Lower leg skin (tissue), 4 donors: ENCODE data around the gene OTOS. TPM values are rescaled to one million over a fixed set of nuclear protein-coding genes. Genes with fewer than 3 reads are reported as not detected.

Experiments
- DNase-seq, 2 donors: peaks; one replicate each; pipeline ENCODE4 v3.0.0-alpha.2; 2019; ENCODE audit warnings: low spot score in 2 of 2
- H3K4me3 ChIP-seq: fragments of 200-600 bp; sonication (generic); 2 replicates; pipeline ENCODE4 v1.5.1; 2017; ENCODE audit warnings: mild to moderate bottlenecking, low read depth; ENCODE audit not compliant: poor library complexity, severe bottlenecking
- CTCF ChIP-seq, 3 donors: fragments of 450-650 bp; IDR thresholded peaks; one replicate each; pipeline ENCODE4 v1.5.1; 2016; ENCODE audit warnings: antibody characterized with exemption in 3 of 3, mild to moderate bottlenecking in 3 of 3, moderate library complexity in 2 of 3
- POLR2A ChIP-seq, 2 donors: fragments of 450-650 bp; IDR thresholded peaks; one replicate each; pipeline ENCODE4 v1.6.1; 2016 to 2017; ENCODE audit warnings: antibody characterized with exemption in 2 of 2, mild to moderate bottlenecking in 1 of 2, moderate library complexity in 1 of 2
- WGBS, 2 donors: methylation state at CpG; one replicate each; pipeline ENCODE4 v1.1.5; 2018; 5-methylcytosine and 5-hydroxymethylcytosine counted together
- intact Hi-C: fragments of 100-400 bp; cut with DNase I; formaldehyde crosslinking; loops from one replicate; pipeline ENCODE4 v1.15.0; 2023; ENCODE audit warnings: low total_unique reads
- total RNA-seq, 4 donors: library from RNA; depleted of rRNA; stranded (reverse); fragments of >200 nt; gene quantifications; one replicate each; pipeline ENCODE4 v1.1.0, GENCODE V29; 2016

The OTOS gene
- total RNA-seq, 4 donors from 2014 or later: not detected

GRCh38 chr2:240155048-240155744 lies 14.7 kb upstream of the OTOS start:
- H3K4me3 ChIP-seq: no peak overlapping the region
- 50% methylated on average over 17 of the region's 17 CpGs for WGBS, 2 donors
- DNase-seq: no peak
- TF ChIP-seq CTCF (IDR thresholded peaks at IDR 0.05) (no peak), POLR2A (IDR thresholded peaks at IDR 0.05) (no peak)
- intact Hi-C loops: no loop called here

- intact Hi-C loops: no loop called here
- TF ChIP-seq POLR2A (IDR thresholded peaks at IDR 0.05) (no peak), CTCF (IDR thresholded peaks at IDR 0.05) (no peak)
- 66 to 75% methylated on average over 8 of the region's 8 CpGs for WGBS, 2 donors
- no peak for DNase-seq
- H3K4me3 ChIP-seq: no peak overlapping the region
Measured at GRCh38 chr2:240154606-240155005, 14.1 kb upstream of the OTOS start.

- TF ChIP-seq POLR2A (IDR thresholded peaks at IDR 0.05): no peak
- no peak overlapping the region for H3K4me3 ChIP-seq
- DNase-seq: no peak
- 80 to 88% methylated on average over 3 of the region's 3 CpGs for WGBS, 2 donors
- intact Hi-C loops: no loop called here
Measured at GRCh38 chr2:240153418-240153817, 13.0 kb upstream of the OTOS start.

GRCh38 chr2:240151477-240152031 lies 11.1 kb upstream of the OTOS start:
- TF ChIP-seq CTCF (IDR thresholded peaks at IDR 0.05): no peak
- TF ChIP-seq POLR2A (IDR thresholded peaks at IDR 0.05): no peak
- DNase-seq: no peak
- 39 to 53% methylated on average over 13 to 15 of the region's 15 CpGs for WGBS, 2 donors
- intact Hi-C loops: no loop called here
- no peak overlapping the region for H3K4me3 ChIP-seq

GRCh38 chr2:240149943-240150784 lies 9.7 kb upstream of the OTOS start:
- WGBS, 2 donors: 25 to 26% methylated on average over 7 to 12 of the region's 12 CpGs
- DNase-seq: no peak
- no peak overlapping the region for H3K4me3 ChIP-seq
- intact Hi-C loops: loop anchor here (10.0 kb wide), 1 partner anchor 1115 kb away; no protein-coding TSS in a partner anchor
- TF ChIP-seq POLR2A (IDR thresholded peaks at IDR 0.05) (no peak), CTCF (IDR thresholded peaks at IDR 0.05) (no peak)
